ENCODE data around the gene SLC39A1. TPM values are rescaled to one million over a fixed set of nuclear protein-coding genes. Genes with fewer than 3 reads are reported as not detected.

Gene SLC39A1
- total RNA-seq, 2 experiments from 2014 or later = 64.4 to 65.5 TPM

DNA sequence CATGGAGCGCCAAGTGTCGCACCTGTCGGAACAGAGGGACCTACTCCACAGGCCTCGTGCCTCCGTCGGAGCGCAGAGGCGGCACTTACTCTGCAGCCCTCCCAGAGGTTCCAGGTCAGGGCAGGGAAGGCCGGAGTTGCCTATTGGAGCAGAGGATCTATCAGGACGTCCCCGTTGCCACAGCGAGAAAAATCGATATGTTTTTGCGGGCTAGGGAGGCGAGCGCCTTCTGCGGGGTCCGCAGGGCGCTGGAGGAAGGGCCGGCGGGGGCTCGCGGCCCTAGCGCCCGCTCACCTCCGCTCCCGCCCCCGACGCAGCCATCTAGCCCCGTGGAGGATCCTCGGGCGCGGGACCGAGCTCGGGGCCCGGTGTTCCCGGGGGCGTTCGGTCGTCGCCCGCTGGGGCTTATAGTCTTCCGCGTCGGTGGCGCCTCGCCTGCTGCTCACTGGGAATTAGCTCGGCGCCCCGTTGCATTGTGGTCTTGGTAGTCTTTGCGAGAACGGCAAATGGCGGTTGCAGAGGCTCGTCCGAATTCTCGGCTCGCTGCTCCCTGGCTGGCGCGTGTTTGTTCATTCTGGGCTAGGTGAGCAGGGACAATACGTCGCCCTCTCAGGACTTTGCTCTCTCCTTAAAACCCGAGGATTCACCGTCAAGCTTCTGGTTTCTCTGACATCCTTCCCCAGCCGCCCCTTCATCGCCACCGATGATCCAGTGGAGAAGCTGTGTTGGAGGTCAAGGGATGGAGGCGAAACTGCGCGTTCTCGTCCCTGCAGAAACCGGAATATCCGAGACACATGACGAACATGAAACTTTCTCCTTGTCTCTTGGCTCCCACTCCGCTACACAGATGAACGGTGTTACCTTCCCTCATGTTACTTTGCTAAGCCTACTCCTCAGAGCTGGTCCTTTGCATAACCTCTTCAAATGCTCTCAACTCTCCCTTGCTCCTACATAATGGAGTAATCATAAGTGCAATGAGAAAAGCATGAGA, 14.2 kb upstream of the SLC39A1 start, which contains the start of gene JTB:
TSS of gene JTB (minus strand) at position 425 of the 991 bp plus-strand sequence. CDS start at position 3, 422 bp downstream.
- ATAC-seq (peak; percentile 95), DNase-seq (peak; percentile 94)
- ChIA-PET CTCF (interaction anchor here (0.6 to 6.7 kb wide), 14 partner anchors 11 to 385 kb away, joined by 3 to 66 read pairs (median 4); partner anchors contain the start of genes CREB3L4, CRTC2, RAB13 and RPS27), POLR2A (interaction anchor here (0.6 to 4.2 kb wide), 12 partner anchors 9 to 318 kb away, joined by 3 to 49 read pairs (median 4); partner anchors contain the start of genes CREB3L4, CRTC2, RAB13 and RPS27)
- H3K9me3 Mint-ChIP-seq (ENCODE audit: low read depth) = no peaks in the 10 kb centered on the region
- peak within 1 kb of the TSS; percentile 97 for H3K27ac Mint-ChIP-seq
- intact Hi-C loops (cut with DNase I, micrococcal nuclease) = loop anchor here (1.0 to 5.0 kb wide), 10 partner anchors 9 to 343 kb away; partner anchors contain the start of genes CREB3L4 (in 2 of the 2), CRTC2 (in 2 of the 2), CHTOP (in 1 of the 2) and INTS3 (in 1 of the 2)
- peaks cover 41% of the 10 kb centered on the region for H3K36me3 Mint-ChIP-seq (ENCODE audit: low read depth)
- H3K27me3 Mint-ChIP-seq = no peaks in the 10 kb centered on the region
- H3K4me1 Mint-ChIP-seq = peaks cover 33% of the 10 kb centered on the region
- H3K4me3 Mint-ChIP-seq = peak within 1 kb of the TSS; percentile 97

DNA sequence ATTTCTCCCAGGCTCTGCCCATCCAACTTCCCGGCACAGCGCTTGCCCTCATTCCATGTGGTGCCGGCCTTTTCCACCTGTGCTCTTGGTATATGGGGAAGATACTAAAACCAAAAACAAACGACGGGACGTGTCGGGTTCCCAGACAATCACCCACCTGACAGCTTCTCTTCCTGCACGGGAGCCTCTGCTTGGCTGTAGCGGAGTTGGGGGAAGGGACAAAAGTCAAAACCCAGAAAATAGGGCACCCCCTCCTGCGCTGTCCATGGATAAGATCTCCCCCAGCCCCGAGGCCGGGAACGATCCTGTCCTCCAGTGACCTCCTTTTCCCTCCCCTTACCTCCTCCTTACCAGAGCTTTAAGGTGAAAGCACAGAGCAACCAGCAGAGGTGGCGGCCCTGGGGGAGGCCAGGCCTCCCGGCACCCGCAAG, 13.5 kb upstream of the SLC39A1 start:
- Mint-ChIP-seq H3K4me1 (peaks cover 40% of the 10 kb centered on the region), H3K9me3 (ENCODE audit: low read depth) (no peaks in the 10 kb centered on the region), H3K36me3 (ENCODE audit: low read depth) (peaks cover 42% of the 10 kb centered on the region), H3K27ac (peak overlapping the region; percentile 97), H3K27me3 (no peaks in the 10 kb centered on the region), H3K4me3 (peak overlapping the region; percentile 97)
- DNase-seq (no peak), ATAC-seq (peak; percentile 6)
- intact Hi-C loops (cut with DNase I, micrococcal nuclease) = loop anchor here (1.0 to 5.0 kb wide), 10 partner anchors 9 to 343 kb away; partner anchors contain the start of genes CREB3L4 (in 2 of the 2), CRTC2 (in 2 of the 2), CHTOP (in 1 of the 2) and INTS3 (in 1 of the 2)
- CTCF ChIA-PET = interaction anchor here (0.6 to 6.7 kb wide), 6 partner anchors 10 to 255 kb away, joined by 3 to 66 read pairs (median 16); partner anchors contain the start of genes CREB3L4, CRTC2, RAB13 and RPS27
- POLR2A ChIA-PET = interaction anchor here (0.6 to 4.2 kb wide), 7 partner anchors 10 to 317 kb away, joined by 3 to 49 read pairs (median 8); partner anchors contain the start of genes CREB3L4, CRTC2, RAB13 and RPS27

DNA sequence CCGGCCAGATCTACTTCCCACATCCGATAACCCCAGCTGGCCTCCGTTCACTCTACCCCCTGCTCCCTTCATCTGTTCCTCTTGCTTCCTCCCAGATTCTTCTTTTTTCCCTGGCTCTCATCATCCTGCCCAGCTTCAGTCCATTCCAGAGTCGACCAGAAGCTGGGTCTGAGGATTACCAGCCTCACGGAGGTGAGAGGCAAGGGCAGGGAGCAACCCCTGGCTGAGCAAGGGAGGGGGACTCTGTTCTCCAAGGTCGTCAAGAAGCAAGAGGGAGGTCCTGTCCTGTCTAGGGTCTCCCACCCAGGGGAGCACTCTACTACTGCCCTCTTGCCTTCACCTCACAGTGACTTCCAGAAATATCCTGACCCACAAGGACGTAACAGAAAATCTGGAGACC, 10.2 kb upstream of the SLC39A1 start:
- Mint-ChIP-seq H3K27ac (peak overlapping the region; percentile 1), H3K4me1 (peaks cover 39% of the 10 kb centered on the region), H3K36me3 (ENCODE audit: low read depth) (peaks cover 39% of the 10 kb centered on the region), H3K4me3 (no peak overlapping the region), H3K9me3 (ENCODE audit: low read depth) (no peaks in the 10 kb centered on the region), H3K27me3 (no peaks in the 10 kb centered on the region)
- POLR2A ChIA-PET = interaction anchor here (2.1 kb wide), 1 partner anchor 11 kb away, joined by 7 read pairs; the partner anchor contains the start of gene SLC39A1
- intact Hi-C loops (cut with DNase I, micrococcal nuclease) = no loop called here
- CTCF ChIA-PET = interaction anchor here (0.5 to 6.7 kb wide), 4 partner anchors 10 to 406 kb away, joined by 4 to 66 read pairs (median 15); partner anchors contain the start of genes RAB13, RPS27 and SLC39A1
- no peak for DNase-seq
- ATAC-seq = no peak

DNA sequence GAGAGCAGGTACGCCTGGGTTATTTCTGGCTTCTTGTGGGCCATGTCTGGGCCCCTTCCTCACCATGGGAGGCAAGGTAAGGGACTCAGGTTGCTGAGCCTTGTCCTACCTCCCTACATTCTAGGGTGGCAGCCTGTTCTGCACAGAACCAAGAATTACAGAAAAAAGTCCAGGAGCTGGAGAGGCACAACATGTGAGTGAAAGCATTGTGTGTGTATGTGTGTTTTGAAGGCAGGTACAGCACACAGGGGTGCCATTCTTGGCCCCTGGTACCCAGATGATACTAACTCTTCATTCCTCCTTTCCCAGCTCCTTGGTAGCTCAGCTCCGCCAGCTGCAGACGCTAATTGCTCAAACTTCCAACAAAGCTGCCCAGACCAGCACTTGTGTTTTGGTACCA, 9.7 kb upstream of the SLC39A1 start:
- no peaks in the 10 kb centered on the region for H3K9me3 Mint-ChIP-seq (ENCODE audit: low read depth)
- peak overlapping the region; percentile 15 for H3K27ac Mint-ChIP-seq
- no peaks in the 10 kb centered on the region for H3K27me3 Mint-ChIP-seq
- H3K4me1 Mint-ChIP-seq = peaks cover 39% of the 10 kb centered on the region
- POLR2A ChIA-PET = interaction anchor here (2.1 kb wide), 1 partner anchor 10 kb away, joined by 7 read pairs; the partner anchor contains the start of gene SLC39A1
- H3K36me3 Mint-ChIP-seq (ENCODE audit: low read depth) = peaks cover 39% of the 10 kb centered on the region
- ATAC-seq (no peak), DNase-seq (no peak)
- no peak overlapping the region for H3K4me3 Mint-ChIP-seq
- CTCF ChIA-PET = interaction anchor here (0.5 to 6.7 kb wide), 5 partner anchors 8 to 405 kb away, joined by 3 to 66 read pairs (median 4); partner anchors contain the start of genes RAB13, RPS27 and SLC39A1
- intact Hi-C loops (cut with DNase I, micrococcal nuclease) = no loop called here

DNA sequence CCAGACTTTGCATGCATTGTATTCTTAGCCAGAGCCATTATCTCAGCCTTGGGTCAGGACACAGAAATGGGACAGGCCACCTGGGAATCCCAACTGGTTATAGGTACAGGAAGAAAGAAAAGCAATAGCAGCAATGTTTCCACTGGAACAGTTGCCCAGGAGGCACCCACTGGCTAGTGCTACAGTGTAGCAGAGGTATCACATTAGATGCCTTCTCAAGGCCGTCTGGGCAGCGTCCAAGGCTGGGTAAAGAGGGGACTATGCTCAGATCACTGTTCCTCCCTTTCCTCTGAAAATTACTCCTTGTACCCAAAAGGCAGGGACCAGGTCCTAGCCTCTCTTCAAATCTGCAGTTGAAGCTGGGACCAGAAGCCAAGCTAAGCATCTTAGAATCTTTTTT, 7.0 kb upstream of the SLC39A1 start:
- CTCF ChIA-PET = interaction anchor here (1.1 kb wide), 1 partner anchor 311 kb away, joined by 3 read pairs; no protein-coding TSS in a partner anchor
- no peak overlapping the region for H3K4me3 Mint-ChIP-seq
- H3K9me3 Mint-ChIP-seq (ENCODE audit: low read depth) = no peaks in the 10 kb centered on the region
- no peak for ATAC-seq
- intact Hi-C loops (cut with DNase I, micrococcal nuclease) = no loop called here
- H3K27ac Mint-ChIP-seq = no peak overlapping the region
- H3K27me3 Mint-ChIP-seq = no peaks in the 10 kb centered on the region
- H3K4me1 Mint-ChIP-seq = peaks cover 38% of the 10 kb centered on the region
- DNase-seq = no peak
- POLR2A ChIA-PET = no interaction called here
- peaks cover 26% of the 10 kb centered on the region for H3K36me3 Mint-ChIP-seq (ENCODE audit: low read depth)

DNA sequence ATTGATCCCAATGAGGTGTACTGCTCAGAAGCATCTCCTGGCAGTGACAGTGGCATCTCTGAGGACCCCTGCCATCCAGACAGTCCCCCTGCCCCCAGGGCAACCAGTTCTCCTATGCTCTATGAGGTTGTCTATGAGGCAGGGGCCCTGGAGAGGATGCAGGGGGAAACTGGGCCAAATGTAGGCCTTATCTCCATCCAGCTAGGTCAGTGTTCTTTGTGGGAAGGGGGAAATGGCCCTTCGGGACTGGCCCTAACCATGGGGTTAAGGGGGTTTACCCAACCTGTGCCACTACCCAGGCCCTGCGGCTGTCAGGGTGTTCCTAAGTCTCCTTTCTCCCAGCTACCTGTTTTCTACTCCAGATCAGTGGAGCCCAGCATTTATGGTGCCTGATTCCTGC, 5.6 kb upstream of the SLC39A1 start:
- no peak overlapping the region for H3K4me3 Mint-ChIP-seq
- POLR2A ChIA-PET = interaction anchor here (0.6 kb wide), 1 partner anchor 9 kb away, joined by 3 read pairs; the partner anchor contains the start of gene JTB

DNA sequence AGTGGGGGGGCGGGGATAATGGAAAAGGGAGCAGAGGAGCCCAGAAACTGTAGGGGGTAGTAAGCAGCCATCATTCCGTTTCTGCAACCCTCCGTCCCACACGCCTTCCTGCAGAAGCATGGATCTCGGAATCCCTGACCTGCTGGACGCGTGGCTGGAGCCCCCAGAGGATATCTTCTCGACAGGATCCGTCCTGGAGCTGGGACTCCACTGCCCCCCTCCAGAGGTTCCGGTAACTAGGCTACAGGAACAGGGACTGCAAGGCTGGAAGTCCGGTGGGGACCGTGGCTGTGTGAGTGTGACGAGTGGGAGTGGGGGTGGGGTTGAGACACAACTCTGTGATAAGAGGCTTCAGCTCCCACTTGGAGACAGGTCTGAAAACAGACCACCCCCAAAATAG, 5.1 kb upstream of the SLC39A1 start:
- POLR2A ChIA-PET = interaction anchor here (3.3 kb wide), 1 partner anchor 9 kb away, joined by 49 read pairs; the partner anchor contains the start of gene JTB
- H3K36me3 Mint-ChIP-seq (ENCODE audit: low read depth) = peaks cover 18% of the 10 kb centered on the region
- intact Hi-C loops (cut with DNase I, micrococcal nuclease) = loop anchor here (10.0 kb wide), 2 partner anchors 394 to 434 kb away; partner anchors contain the start of gene S100A6 (in 2 of the 2)
- no peaks in the 10 kb centered on the region for H3K27me3 Mint-ChIP-seq
- no peak for ATAC-seq
- peaks cover 39% of the 10 kb centered on the region for H3K4me1 Mint-ChIP-seq
- DNase-seq = no peak
- CTCF ChIA-PET = interaction anchor here (0.6 to 4.0 kb wide), 6 partner anchors 9 to 383 kb away, joined by 3 to 36 read pairs (median 16); partner anchors contain the start of genes DENND4B, JTB and RAB13
- H3K27ac Mint-ChIP-seq = no peak overlapping the region
- H3K4me3 Mint-ChIP-seq = peak overlapping the region; percentile 96
- H3K9me3 Mint-ChIP-seq (ENCODE audit: low read depth) = no peaks in the 10 kb centered on the region

More for the DNA sequence above, 5.6 kb upstream of the SLC39A1 start:
- Mint-ChIP-seq H3K9me3 (ENCODE audit: low read depth) (no peaks in the 10 kb centered on the region), H3K27me3 (no peaks in the 10 kb centered on the region), H3K4me1 (peaks cover 38% of the 10 kb centered on the region), H3K27ac (no peak overlapping the region), H3K36me3 (ENCODE audit: low read depth) (peaks cover 15% of the 10 kb centered on the region)
- DNase-seq = no peak
- no peak for ATAC-seq
- CTCF ChIA-PET = interaction anchor here (0.9 kb wide), 1 partner anchor 10 kb away, joined by 3 read pairs; no protein-coding TSS in a partner anchor
- intact Hi-C loops (cut with DNase I, micrococcal nuclease) = loop anchor here (10.0 kb wide), 2 partner anchors 394 to 434 kb away; partner anchors contain the start of gene S100A6 (in 2 of the 2)

DNA sequence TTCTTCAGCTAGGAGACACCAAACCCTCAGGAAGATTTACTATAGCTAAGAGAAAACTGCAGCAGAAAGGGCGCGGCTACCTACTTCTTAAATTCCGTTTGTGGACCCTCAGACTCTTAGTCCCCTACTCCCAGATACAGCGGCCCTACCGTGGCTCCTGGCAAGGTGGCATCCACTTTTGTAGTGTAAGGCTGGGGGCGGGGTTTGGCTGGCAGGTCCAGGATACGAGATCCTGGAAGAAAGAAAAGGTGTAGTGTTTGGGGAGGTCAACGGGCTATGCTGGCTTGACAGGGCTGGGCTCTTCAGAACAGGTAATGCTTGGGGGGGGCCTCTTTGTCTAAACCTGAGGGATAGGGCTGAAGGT, 4.6 kb upstream of the SLC39A1 start:
- ChIA-PET CTCF (interaction anchor here (0.6 to 4.0 kb wide), 7 partner anchors 9 to 383 kb away, joined by 3 to 36 read pairs (median 4); partner anchors contain the start of genes DENND4B, JTB and RAB13), POLR2A (interaction anchor here (0.7 to 3.3 kb wide), 7 partner anchors 9 to 240 kb away, joined by 3 to 49 read pairs (median 8); partner anchors contain the start of genes CRTC2, DENND4B, INTS3 and JTB)
- Mint-ChIP-seq H3K4me3 (peak overlapping the region; percentile 96), H3K27ac (peak overlapping the region; percentile 96), H3K4me1 (peaks cover 39% of the 10 kb centered on the region), H3K9me3 (ENCODE audit: low read depth) (no peaks in the 10 kb centered on the region), H3K27me3 (no peaks in the 10 kb centered on the region), H3K36me3 (ENCODE audit: low read depth) (peaks cover 16% of the 10 kb centered on the region)
- intact Hi-C loops (cut with DNase I, micrococcal nuclease) = loop anchor here (1.0 to 10.0 kb wide), 8 partner anchors 9 to 433 kb away; partner anchors contain the start of genes JTB (in 2 of the 2), RAB13 (in 2 of the 2), S100A6 (in 2 of the 2) and CRTC2 (in 1 of the 2)
- ATAC-seq (no peak), DNase-seq (peak; percentile 43)

DNA sequence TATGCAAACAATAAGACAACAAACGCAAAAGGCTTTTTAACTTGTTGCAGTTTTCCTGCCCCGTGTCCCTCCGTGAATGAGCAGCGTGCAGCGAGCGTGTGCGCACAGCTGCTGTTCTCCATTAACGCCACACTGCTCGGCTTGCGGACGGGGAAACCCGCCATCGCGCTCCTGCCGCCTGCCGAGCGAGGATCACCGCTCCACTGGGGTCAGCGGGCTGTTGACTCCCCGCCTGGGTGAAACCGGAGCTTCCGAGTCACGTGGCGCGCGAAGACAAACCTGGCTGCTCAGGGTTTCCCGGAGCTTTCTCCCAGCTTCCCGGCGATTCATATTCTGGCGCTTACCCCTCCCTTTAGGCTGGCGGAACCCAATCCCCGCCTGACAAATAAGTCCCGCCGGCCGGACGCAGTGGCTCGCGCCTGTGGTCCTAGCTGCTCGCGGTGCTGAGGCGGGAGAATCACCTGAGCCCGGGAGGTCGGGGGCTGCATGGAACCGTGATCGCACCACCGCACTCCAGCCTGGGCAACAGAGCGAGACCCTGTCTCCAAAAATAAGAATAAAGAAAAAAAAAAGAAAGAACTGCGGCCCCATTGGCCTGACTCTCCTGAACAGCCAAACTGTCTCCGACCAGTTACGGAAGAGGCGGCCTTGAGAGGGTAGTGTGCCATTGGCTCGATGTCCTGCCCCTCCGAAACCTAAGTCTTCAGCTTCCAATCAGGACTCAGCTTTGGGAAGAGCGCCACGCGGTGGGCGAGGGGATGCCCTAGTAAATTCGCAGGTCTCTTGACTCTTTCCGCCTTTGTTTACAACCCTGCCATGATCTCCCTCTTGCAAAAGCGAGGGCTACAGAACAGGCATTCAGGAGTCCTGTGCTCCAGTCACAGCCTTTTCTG, 4.0 kb upstream of the SLC39A1 start, which contains the start of gene CREB3L4:
TSS of gene CREB3L4 (plus strand) at position 796 of the 893 bp plus-strand sequence. CDS start 624 bp downstream, outside the sequence.
- H3K27me3 Mint-ChIP-seq = no peaks in the 10 kb centered on the region
- H3K9me3 Mint-ChIP-seq (ENCODE audit: low read depth) = no peaks in the 10 kb centered on the region
- POLR2A ChIA-PET = interaction anchor here (0.7 to 3.3 kb wide), 9 partner anchors 9 to 474 kb away, joined by 3 to 49 read pairs (median 5); partner anchors contain the start of genes CHTOP, CRTC2, DENND4B and INTS3
- H3K4me3 Mint-ChIP-seq = peak within 1 kb of the TSS; percentile 96
- intact Hi-C loops (cut with DNase I, micrococcal nuclease) = loop anchor here (1.0 to 10.0 kb wide), 8 partner anchors 9 to 433 kb away; partner anchors contain the start of genes JTB (in 2 of the 2), RAB13 (in 2 of the 2), S100A6 (in 2 of the 2) and CRTC2 (in 1 of the 2)
- H3K27ac Mint-ChIP-seq = peak within 1 kb of the TSS; percentile 96
- ATAC-seq (peak; percentile 87), DNase-seq (peak; percentile 91)
- CTCF ChIA-PET = interaction anchor here (0.6 to 4.0 kb wide), 8 partner anchors 10 to 384 kb away, joined by 3 to 36 read pairs (median 5); partner anchors contain the start of genes DENND4B, JTB and RAB13
- peaks cover 12% of the 10 kb centered on the region for H3K36me3 Mint-ChIP-seq (ENCODE audit: low read depth)
- H3K4me1 Mint-ChIP-seq = peaks cover 38% of the 10 kb centered on the region
